K562 (cell line): ENCODE data around the gene SAMD8. TPM values are rescaled to one million over a fixed set of nuclear protein-coding genes. Genes with fewer than 3 reads are reported as not detected.

Experiments
- CHAMP1 ChIP-seq: fragments of 450-650 bp; IDR thresholded peaks from 2 replicates; pipeline ENCODE4 v1.6.1; 2016; ENCODE audit warnings: mild to moderate bottlenecking
- CREB3L1 ChIP-seq: fragments of 450-650 bp; IDR thresholded peaks from 2 replicates; pipeline ENCODE4 v1.6.1; 2014; ENCODE audit warnings: low read depth, mild to moderate bottlenecking, moderate library complexity, borderline replicate concordance
- ETV1 ChIP-seq: fragments of 450-650 bp; conservative IDR thresholded peaks from 2 replicates; pipeline ENCODE4 v1.6.1; 2016; ENCODE audit warnings: missing genetic modification characterization, control low read depth, low read depth, missing compliant biosample characterization
- GATAD2B ChIP-seq: fragments of 450-650 bp; IDR thresholded peaks from 2 replicates; pipeline ENCODE4 v1.6.1; 2017; ENCODE audit warnings: mild to moderate bottlenecking, borderline replicate concordance
- HMG20A ChIP-seq: fragments of 450-650 bp; formaldehyde crosslinking; conservative IDR thresholded peaks from 2 replicates; pipeline ENCODE4 v1.4.0; 2020; ENCODE audit warnings: mild to moderate bottlenecking, mixed read lengths
- HMGN3 ChIP-seq: IDR thresholded peaks from 2 replicates; pipeline ENCODE4 v1.6.1; 2011; ENCODE audit warnings: borderline replicate concordance, low read depth, mild to moderate bottlenecking, mixed read lengths, low read length; ENCODE audit not compliant: insufficient read length; ENCODE audit errors: extremely low read depth
- IRF9 ChIP-seq: fragments of 450-650 bp; IDR thresholded peaks from 2 replicates; pipeline ENCODE4 v1.6.1; 2016; ENCODE audit warnings: missing biosample characterization, missing genetic modification characterization
- KLF10 ChIP-seq: fragments of 250-450 bp; sonication (Bioruptor Pico); IDR thresholded peaks from 2 replicates; pipeline ENCODE4 v1.6.1; 2021; ENCODE audit warnings: matching md5 sums
- LARP7 ChIP-seq: fragments of 450-650 bp; IDR thresholded peaks from 2 replicates; pipeline ENCODE4 v1.6.1; 2016
- MAFG ChIP-seq: fragments of 450-650 bp; conservative IDR thresholded peaks from 2 replicates; pipeline ENCODE4 v1.6.1; 2016; ENCODE audit warnings: missing genetic modification characterization, missing compliant biosample characterization
- NCOA1 ChIP-seq: fragments of 450-650 bp; IDR thresholded peaks from 2 replicates; pipeline ENCODE4 v1.6.1; 2016; ENCODE audit warnings: low read depth
- NFRKB ChIP-seq: fragments of 450-650 bp; IDR thresholded peaks from 2 replicates; pipeline ENCODE4 v1.6.1; 2016; ENCODE audit warnings: low read depth
- POLR2G ChIP-seq: fragments of 200-400 bp; formaldehyde crosslinking; IDR thresholded peaks from 2 replicates; pipeline ENCODE4 v1.6.1; 2017; ENCODE audit warnings: low read depth, mild to moderate bottlenecking, antibody characterized with exemption, low read length, moderate library complexity
- RBM14 ChIP-seq: fragments of 200-400 bp; formaldehyde crosslinking; IDR thresholded peaks from 2 replicates; pipeline ENCODE4 v1.6.1; 2018; ENCODE audit warnings: low read depth, mild to moderate bottlenecking, low read length, moderate library complexity, borderline replicate concordance; ENCODE audit not compliant: insufficient read depth
- RUNX1 ChIP-seq: sonication (generic); IDR thresholded peaks from 2 replicates; pipeline ENCODE4 v1.6.1; 2016; ENCODE audit warnings: antibody characterized with exemption, low read depth
- SRSF7 ChIP-seq: fragments of 200-400 bp; formaldehyde crosslinking; optimal IDR thresholded peaks from 2 replicates; pipeline ENCODE3; 2017; ENCODE audit warnings: mild to moderate bottlenecking, low read depth, low read length
- TOE1 ChIP-seq, 2 experiments: fragments of 450-650 bp in 1 of 2; sonication (generic) in 1 of 2; formaldehyde crosslinking in 1 of 2; IDR thresholded peaks; 2 replicates each; pipeline versions ENCODE4 v1.7.1 to v1.8.0; 2016 to 2022; ENCODE audit warnings: borderline replicate concordance in 2 of 2, mild to moderate bottlenecking in 2 of 2, antibody characterized with exemption in 1 of 2, inconsistent platforms in 1 of 2, low read depth in 1 of 2, missing genetic modification reagents in 1 of 2, moderate library complexity in 1 of 2
- ZNF175 ChIP-seq: fragments of 200-800 bp; sonication (Bioruptor generic); IDR thresholded peaks from 2 replicates; pipeline ENCODE4 v1.6.1; 2016; ENCODE audit warnings: low read depth, mild to moderate bottlenecking, missing genetic modification characterization, missing compliant biosample characterization
- ZNF184 ChIP-seq: sonication (generic); formaldehyde crosslinking; IDR thresholded peaks from 2 replicates; pipeline ENCODE4 v1.5.0; 2020; ENCODE audit warnings: missing genetic modification reagents
- ZNF24 ChIP-seq: fragments of 450-650 bp; IDR thresholded peaks from 2 replicates; pipeline ENCODE4 v1.6.1; 2016
- ZNF311 ChIP-seq: fragments of 250-450 bp; sonication (Bioruptor Pico); IDR thresholded peaks from 2 replicates; pipeline ENCODE4 v1.4.0; 2020; ENCODE audit warnings: mild to moderate bottlenecking, moderate library complexity
- ZNF384 ChIP-seq: IDR thresholded peaks from 2 replicates; pipeline ENCODE4 v1.6.1; 2012; ENCODE audit warnings: low read depth, low read length, improper control_type of control experiment
- ZNF431 ChIP-seq: sonication (generic); formaldehyde crosslinking; IDR thresholded peaks from 2 replicates; pipeline ENCODE4 v1.8.0; 2022; ENCODE audit warnings: mild to moderate bottlenecking, missing genetic modification reagents
- ZNF589 ChIP-seq: fragments of 200-800 bp; sonication (Bioruptor generic); IDR thresholded peaks from 2 replicates; pipeline ENCODE4 v1.6.1; 2016; ENCODE audit warnings: low read depth, missing genetic modification characterization, missing compliant biosample characterization
- ZNF780A ChIP-seq: fragments of 250-450 bp; sonication (Bioruptor Pico); IDR thresholded peaks from 2 replicates; pipeline ENCODE4 v1.5.0; 2021; ENCODE audit warnings: mild to moderate bottlenecking
- polyA plus RNA-seq, 8 experiments: library from polyadenylated mRNA; depleted of rRNA in 4 of 8; stranded (reverse) in 5 of 8; unstranded in 3 of 8; fragments of >200 nt; fragmentation: Nextera tagmentation in 2 of 8; fragmentation: Illumina TruSeq in 1 of 8; extraction: Ambion mirVana in 2 of 8; extraction: Trizol in 1 of 8; gene quantifications; 2 replicates each; pipeline versions ENCODE4 v1.2.1 to v1.2.3, GENCODE V29; 2011 to 2014; ENCODE audit warnings: inconsistent platforms in 1 of 8, missing spikeins in 1 of 8
- total RNA-seq, 7 experiments: library from RNA; depleted of rRNA in 6 of 7; stranded (reverse); fragments of >200 nt in 6 of 7; fragmentation: Illumina TruSeq in 2 of 7; extraction: Trizol in 2 of 7; gene quantifications; 2 replicates each; pipeline versions ENCODE4 v1.2.1 to v1.2.3, GENCODE V29; 2011 to 2021; ENCODE audit warnings: low replicate concordance in 1 of 7

The SAMD8 gene
- total and polyA plus RNA-seq, 9 of the 15 experiments (the other 6 are each of a cell fraction or from before 2014, with no cell fraction given), result 2.7 to 16.1 (median 6.2) TPM

- TF ChIP-seq NFRKB, result peak; percentile 14; the same call in 1 of the 2 replicates
- TF ChIP-seq IRF9 (tag), result no peak
- no peak for TF ChIP-seq HMG20A (CRISPR knock-in tag)
- no peak for TF ChIP-seq ZNF384
- TF ChIP-seq ZNF431 (CRISPR knock-in tag), result no peak; the same call in 1 of the 2 replicates
- peak; percentile 73; the same call in 1 of the 2 replicates for TF ChIP-seq CHAMP1
- TF ChIP-seq MAFG, result no peak
- TF ChIP-seq ZNF24, result no peak; the same call in 1 of the 2 replicates
- no peak; the same call in 1 of the 2 replicates for TF ChIP-seq NCOA1
- no peak for TF ChIP-seq SRSF7
- TF ChIP-seq ZNF780A (CRISPR knock-in tag), result no peak
- TF ChIP-seq LARP7, result no peak; the same call in 1 of the 2 replicates
- TF ChIP-seq ETV1 (tag), result peak; percentile 47; the same call in 1 of the 2 replicates
- peak; percentile 89 for TF ChIP-seq GATAD2B
- peak; percentile 96 for TF ChIP-seq POLR2G
- TF ChIP-seq ZNF311 (CRISPR knock-in tag), result no peak
- no peak for TF ChIP-seq ZNF175 (CRISPR knock-in tag)
- no peak for TF ChIP-seq KLF10 (CRISPR knock-in tag)
- TF ChIP-seq RBM14, result no peak
- peak; percentile 38; the same call in 1 of the 2 replicates for TF ChIP-seq CREB3L1
- TF ChIP-seq ZNF589 (CRISPR knock-in tag), result no peak
- peak; percentile 40 for TF ChIP-seq HMGN3
- peak; percentile 98 for TF ChIP-seq TOE1 (IDR thresholded peaks at IDR 0.05; ENCODE audit: borderline replicate concordance)
- TF ChIP-seq TOE1 (CRISPR knock-in tag; IDR thresholded peaks at IDR 0.05; ENCODE audit: borderline replicate concordance, low read depth), result no peak
- no peak for TF ChIP-seq ZNF184 (CRISPR knock-in tag)
- peak; percentile 58; the same call in 1 of the 2 replicates for TF ChIP-seq RUNX1
These were observed 99.0 kb downstream of the SAMD8 start, which contains the start of gene VDAC2 (continued) for GRCh38 chr10:75210282-75211006.
